ENCODE data around the gene NUP188. TPM values are rescaled to one million over a fixed set of nuclear protein-coding genes. Genes with fewer than 3 reads are reported as not detected.
A peak's percentile ranks its signal among the peaks of the same experiment; 100 is the strongest.
"Not testable (repeated sequence)": the region's sequence is repeated elsewhere in the genome, so short reads cannot be mapped to it uniquely, and the experiment has no call there.

Gene NUP188
- total RNA-seq, 1 donor from 2014 or later = 103 TPM

- Mint-ChIP-seq H3K36me3 (ENCODE audit: low read depth) (peaks cover 92% of the 10 kb centered on the region), H3K27me3 (no peaks in the 10 kb centered on the region), H3K4me3 (no peak overlapping the region), H3K9me3 (no peaks in the 10 kb centered on the region), H3K27ac (no peak overlapping the region), H3K4me1 (peaks cover 6% of the 10 kb centered on the region)
- DNase-seq (no peak), ATAC-seq (ENCODE audit: low read depth) (no peak)
- intact Hi-C loops (cut with micrococcal nuclease) = no loop called here
- ChIA-PET POLR2A (no interaction called here), CTCF (no interaction called here)
- TF ChIP-seq CTCF (IDR thresholded peaks at IDR 0.05) = no peak
Measured at GRCh38 chr9:129002992-129003391, 55.5 kb downstream of the NUP188 start.

GRCh38 chr9:129004173-129004572, 56.7 kb downstream of the NUP188 start:
- ChIA-PET CTCF (interaction anchor here (0.8 kb wide), 1 partner anchor 14 kb away, joined by 3 read pairs; no protein-coding TSS in a partner anchor), POLR2A (interaction anchor here (0.6 kb wide), 2 partner anchors 56 to 1731 kb away, joined by 5 to 11 read pairs; no protein-coding TSS in a partner anchor)
- ATAC-seq (ENCODE audit: low read depth); H3K4me3 Mint-ChIP-seq; H3K27me3 Mint-ChIP-seq; H3K27ac Mint-ChIP-seq; DNase-seq; H3K4me1 Mint-ChIP-seq; H3K9me3 Mint-ChIP-seq; intact Hi-C loops (cut with micrococcal nuclease): not testable (repeated sequence)
- H3K36me3 Mint-ChIP-seq (ENCODE audit: low read depth) = peaks cover 81% of the 10 kb centered on the region

DNA sequence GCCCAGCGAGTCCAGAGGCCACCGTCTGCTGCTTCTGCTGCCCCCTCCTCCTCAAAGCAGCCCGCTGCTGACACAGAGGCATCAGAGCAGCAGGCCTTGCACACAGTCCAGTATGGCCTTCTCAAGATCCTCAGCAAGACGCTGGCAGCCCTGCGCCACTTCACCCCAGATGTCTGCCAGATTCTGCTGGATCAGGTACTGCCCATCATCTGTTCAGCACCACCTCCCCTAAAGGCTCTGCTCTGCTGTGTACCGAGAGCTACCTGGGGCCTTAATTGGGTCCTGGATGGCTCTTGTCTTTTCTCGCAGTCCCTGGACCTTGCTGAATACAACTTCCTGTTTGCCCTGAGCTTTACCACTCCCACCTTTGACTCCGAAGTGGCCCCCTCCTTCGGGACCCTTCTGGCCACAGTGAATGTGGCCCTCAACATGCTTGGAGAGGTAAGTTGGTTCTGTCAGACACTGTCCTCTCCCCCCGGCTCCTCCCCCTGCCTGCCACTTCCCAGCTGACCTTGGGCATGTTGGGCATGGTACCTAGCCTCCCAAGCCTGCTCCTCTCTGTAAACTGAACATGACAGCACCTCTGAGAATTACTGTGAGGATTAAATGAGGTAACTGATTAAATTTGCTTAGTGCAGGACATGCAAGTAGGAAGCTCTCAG, 58.0 kb downstream of the NUP188 start:
- TF ChIP-seq CTCF (IDR thresholded peaks at IDR 0.05) = no peak
- intact Hi-C loops (cut with micrococcal nuclease) = loop anchor here (5.0 kb wide), 1 partner anchor 777 kb away; no protein-coding TSS in a partner anchor
- Mint-ChIP-seq H3K27me3 (no peaks in the 10 kb centered on the region), H3K4me3 (no peak overlapping the region), H3K4me1 (peaks cover 6% of the 10 kb centered on the region), H3K27ac (no peak overlapping the region), H3K9me3 (no peaks in the 10 kb centered on the region), H3K36me3 (ENCODE audit: low read depth) (peaks cover 74% of the 10 kb centered on the region)
- ChIA-PET POLR2A (no interaction called here), CTCF (interaction anchor here (1.8 kb wide), 1 partner anchor 13 kb away, joined by 7 read pairs; no protein-coding TSS in a partner anchor)
- no peak for ATAC-seq (ENCODE audit: low read depth)
- DNase-seq = no peak

- TF ChIP-seq CTCF (IDR thresholded peaks at IDR 0.05) = peak; percentile 29
- H3K9me3 Mint-ChIP-seq = no peaks in the 10 kb centered on the region
- ChIA-PET CTCF (interaction anchor here (1.1 to 1.8 kb wide), 3 partner anchors 12 to 22 kb away, joined by 3 to 7 read pairs (median 5); partner anchors contain the start of gene SH3GLB2), POLR2A (no interaction called here)
- H3K4me3 Mint-ChIP-seq = no peak overlapping the region
- peaks cover 70% of the 10 kb centered on the region for H3K36me3 Mint-ChIP-seq (ENCODE audit: low read depth)
- no peaks in the 10 kb centered on the region for H3K27me3 Mint-ChIP-seq
- peaks cover 6% of the 10 kb centered on the region for H3K4me1 Mint-ChIP-seq
- no peak for DNase-seq
- peak; percentile 82 for ATAC-seq (ENCODE audit: low read depth)
- no peak overlapping the region for H3K27ac Mint-ChIP-seq
- intact Hi-C loops (cut with micrococcal nuclease) = loop anchor here (5.0 kb wide), 1 partner anchor 776 kb away; no protein-coding TSS in a partner anchor
Measured at GRCh38 chr9:129006328-129007034, 59.0 kb downstream of the NUP188 start.

- ATAC-seq (ENCODE audit: low read depth) (no peak), DNase-seq (no peak)
- CTCF ChIA-PET = interaction anchor here (1.1 to 1.3 kb wide), 3 partner anchors 14 to 23 kb away, joined by 3 to 5 read pairs (median 3); partner anchors contain the start of gene SH3GLB2
- Mint-ChIP-seq H3K27me3 (no peaks in the 10 kb centered on the region), H3K9me3 (no peaks in the 10 kb centered on the region), H3K27ac (no peak overlapping the region), H3K4me3 (no peak overlapping the region), H3K36me3 (ENCODE audit: low read depth) (peaks cover 64% of the 10 kb centered on the region), H3K4me1 (peaks cover 6% of the 10 kb centered on the region)
- TF ChIP-seq CTCF (IDR thresholded peaks at IDR 0.05) = no peak
- POLR2A ChIA-PET = interaction anchor here (0.5 kb wide), 2 partner anchors 58 to 215 kb away, joined by 3 read pairs; no protein-coding TSS in a partner anchor
- intact Hi-C loops (cut with micrococcal nuclease) = loop anchor here (5.0 kb wide), 1 partner anchor 775 kb away; no protein-coding TSS in a partner anchor
Measured at GRCh38 chr9:129007035-129007765, 59.7 kb downstream of the NUP188 start.

Data from activated B cell treated with CpG ODN at 0.5 μM for 24 hours (primary cell).